SU-DHL-6 (cell line): ENCODE measurements around the gene SAT2.

Experiments used
- H2AFZ ChIP-seq: fragments of 200-600 bp; sonication (generic); 2 replicates; pipeline ENCODE4 v1.6.1; 2014; ENCODE audit warnings: low read depth, mild to moderate bottlenecking, moderate library complexity, mixed read lengths, antibody characterized with exemption, low read length; ENCODE audit not compliant: severe bottlenecking
- H3F3A ChIP-seq: fragments of 200-600 bp; shearing (Covaris generic); 2 replicates; pipeline ENCODE4 v1.6.0; 2016; ENCODE audit warnings: antibody characterized with exemption, mild to moderate bottlenecking; ENCODE audit not compliant: insufficient read depth
- H3K27ac ChIP-seq: fragments of 200-600 bp; sonication (generic); 2 replicates; pipeline ENCODE4 v1.5.1; 2016; ENCODE audit warnings: low read depth, mild to moderate bottlenecking, low read length, moderate library complexity, mixed read lengths
- H3K27me3 ChIP-seq: fragments of 200-600 bp; sonication (generic), shearing (Covaris generic); 2 replicates; pipeline ENCODE4 v1.6.0; 2014; ENCODE audit warnings: mild to moderate bottlenecking, low read length
- H3K36me3 ChIP-seq: fragments of 200-600 bp; sonication (generic); 2 replicates; pipeline ENCODE4 v1.6.1; 2014; ENCODE audit warnings: mild to moderate bottlenecking, low read length, mixed read lengths
- H3K4me2 ChIP-seq: fragments of 300-600, 200-600 bp; shearing (Covaris generic), sonication (generic); 2 replicates; pipeline ENCODE4 v1.6.0; 2014; ENCODE audit warnings: low read length, low read depth, mild to moderate bottlenecking; ENCODE audit not compliant: poor library complexity, severe bottlenecking
- H3K4me3 ChIP-seq: fragments of 200-600 bp; sonication (generic); 2 replicates; pipeline ENCODE4 v1.5.1; 2014; ENCODE audit warnings: antibody characterized with exemption, low read length, mild to moderate bottlenecking, mixed read lengths; ENCODE audit not compliant: insufficient read depth, poor library complexity, severe bottlenecking
- H3K79me2 ChIP-seq: fragments of 200-600 bp; sonication (generic); 2 replicates; pipeline ENCODE4 v1.6.1; 2014; ENCODE audit warnings: mild to moderate bottlenecking, low read length, moderate library complexity; ENCODE audit not compliant: insufficient read depth
- H3K9ac ChIP-seq: fragments of 200-600 bp; sonication (generic); 2 replicates; pipeline ENCODE4 v1.7.0; 2014; ENCODE audit warnings: mild to moderate bottlenecking, low read length
- H3K9me2 ChIP-seq: fragments of 200-600 bp; sonication (generic); replicated peaks from 2 replicates; pipeline ENCODE4 v1.6.1; 2014; ENCODE audit warnings: low read length; ENCODE audit not compliant: insufficient read depth
- H3K9me3 ChIP-seq: fragments of 200-600 bp; sonication (generic); 2 replicates; pipeline ENCODE4 v1.6.1; 2014; ENCODE audit warnings: low read length, mixed read lengths; ENCODE audit not compliant: insufficient read depth
- H4K20me1 ChIP-seq: fragments of 200-600 bp; sonication (generic); 2 replicates; pipeline ENCODE4 v1.6.1; 2014; ENCODE audit warnings: low read depth, mild to moderate bottlenecking, antibody characterized with exemption, low read length, moderate library complexity, mixed read lengths
- CTCF ChIP-seq: fragments of 200-600 bp; sonication (generic); IDR thresholded peaks from one replicate; pipeline ENCODE4 v1.5.1; 2017; ENCODE audit warnings: antibody characterized with exemption, mild to moderate bottlenecking, low read length, moderate library complexity; ENCODE audit not compliant: insufficient read depth, poor library complexity, severe bottlenecking
- EZH2phosphoT487 ChIP-seq: fragments of 200-600 bp; sonication (generic), shearing (Covaris generic); conservative IDR thresholded peaks from 2 replicates; pipeline ENCODE4 v1.6.1; 2018; ENCODE audit warnings: mild to moderate bottlenecking, antibody characterized with exemption, low read length, moderate library complexity, mixed read lengths

Gene SAT2

DNA sequence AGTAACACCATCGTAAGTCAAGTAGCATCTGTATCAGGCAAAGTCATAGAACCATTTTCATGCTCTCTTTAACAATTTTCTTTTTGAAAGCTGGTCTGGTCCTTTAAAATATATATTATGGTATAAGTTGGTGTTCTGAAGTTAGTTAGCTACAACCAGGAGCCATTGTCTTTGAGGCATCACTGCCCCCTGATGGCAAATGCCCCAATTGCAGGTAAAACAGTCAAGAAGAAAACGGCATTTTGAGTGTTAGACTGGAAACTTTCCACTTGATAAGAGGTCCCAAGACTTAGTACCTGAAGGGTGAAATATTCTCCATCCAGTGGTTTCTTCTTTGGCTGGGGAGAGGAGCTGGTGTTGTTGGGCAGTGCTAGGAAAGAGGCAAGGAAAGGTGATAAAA, 45.6 kb upstream of the SAT2 start:
- H3K36me3 ChIP-seq: peaks cover 15% of the 10 kb centered on the region

GRCh38 chr17:7668482-7668881, 40.9 kb upstream of the SAT2 start:
- H3F3A ChIP-seq: no peaks in the 10 kb centered on the region
- no peak overlapping the region for H3K4me3 ChIP-seq
- no peaks in the 10 kb centered on the region for H3K79me2 ChIP-seq
- H3K9me2 ChIP-seq: no peaks in the 10 kb centered on the region
- no peak overlapping the region for H2AFZ ChIP-seq
- H3K27ac ChIP-seq: no peak overlapping the region
- no peak overlapping the region for H3K9ac ChIP-seq
- TF ChIP-seq EZH2phosphoT487: no peak
- no peak for TF ChIP-seq CTCF
- peaks cover 11% of the 10 kb centered on the region for H3K36me3 ChIP-seq
- H4K20me1 ChIP-seq: no peaks in the 10 kb centered on the region
- H3K4me2 ChIP-seq: no peak overlapping the region
- no peaks in the 10 kb centered on the region for H3K27me3 ChIP-seq
- H3K9me3 ChIP-seq: no peaks in the 10 kb centered on the region

More for the DNA sequence above, 45.6 kb upstream of the SAT2 start:
- no peak overlapping the region for H2AFZ ChIP-seq
- H4K20me1 ChIP-seq: no peaks in the 10 kb centered on the region
- no peaks in the 10 kb centered on the region for H3K27me3 ChIP-seq
- no peaks in the 10 kb centered on the region for H3K9me3 ChIP-seq
- H3K9me2 ChIP-seq: no peaks in the 10 kb centered on the region
- H3K4me2 ChIP-seq: no peak overlapping the region
- no peak for TF ChIP-seq EZH2phosphoT487
- TF ChIP-seq CTCF: peak; percentile 74
- no peaks in the 10 kb centered on the region for H3F3A ChIP-seq
- no peak overlapping the region for H3K9ac ChIP-seq
- peaks cover 9% of the 10 kb centered on the region for H3K79me2 ChIP-seq
- no peak overlapping the region for H3K4me3 ChIP-seq
- H3K27ac ChIP-seq: no peak overlapping the region

- Histone ChIP-seq H3K27ac (no peak overlapping the region), H3K9me2 (no peaks in the 10 kb centered on the region), H3K27me3 (no peaks in the 10 kb centered on the region), H3K36me3 (peaks cover 4% of the 10 kb centered on the region; the same call in 1 of the 2 replicates), H3K4me3 (no peak overlapping the region), H3K79me2 (no peaks in the 10 kb centered on the region), H3F3A (no peaks in the 10 kb centered on the region), H4K20me1 (no peaks in the 10 kb centered on the region), H3K9me3 (no peaks in the 10 kb centered on the region), H3K4me2 (no peak overlapping the region), H2AFZ (no peak overlapping the region), H3K9ac (no peak overlapping the region)
- TF ChIP-seq EZH2phosphoT487 (no peak), CTCF (no peak)
These were observed 40.2 kb upstream of the SAT2 start for GRCh38 chr17:7667656-7668406.
